ENCODE results near the gene TFRC. TPM values are rescaled to one million over a fixed set of nuclear protein-coding genes. Genes with fewer than 3 reads are reported as not detected.

The TFRC gene
- total and polyA plus RNA-seq, 9 donors: 26.1 to 348 (median 106) TPM

- Histone ChIP-seq H3K27ac (no peak overlapping the region), H3K36me3 (no peaks in the 10 kb centered on the region), H3K4me3 (no peak overlapping the region), H3K9me3 (no peaks in the 10 kb centered on the region), H3K4me1 (ENCODE audit: insufficient read depth) (no peaks in the 10 kb centered on the region), H3K27me3 (no peaks in the 10 kb centered on the region)
- no peak for TF ChIP-seq EP300 (IDR thresholded peaks at IDR 0.05)
- no peak for TF ChIP-seq POLR2A (IDR thresholded peaks at IDR 0.05)
- TF ChIP-seq, protein P1, sequence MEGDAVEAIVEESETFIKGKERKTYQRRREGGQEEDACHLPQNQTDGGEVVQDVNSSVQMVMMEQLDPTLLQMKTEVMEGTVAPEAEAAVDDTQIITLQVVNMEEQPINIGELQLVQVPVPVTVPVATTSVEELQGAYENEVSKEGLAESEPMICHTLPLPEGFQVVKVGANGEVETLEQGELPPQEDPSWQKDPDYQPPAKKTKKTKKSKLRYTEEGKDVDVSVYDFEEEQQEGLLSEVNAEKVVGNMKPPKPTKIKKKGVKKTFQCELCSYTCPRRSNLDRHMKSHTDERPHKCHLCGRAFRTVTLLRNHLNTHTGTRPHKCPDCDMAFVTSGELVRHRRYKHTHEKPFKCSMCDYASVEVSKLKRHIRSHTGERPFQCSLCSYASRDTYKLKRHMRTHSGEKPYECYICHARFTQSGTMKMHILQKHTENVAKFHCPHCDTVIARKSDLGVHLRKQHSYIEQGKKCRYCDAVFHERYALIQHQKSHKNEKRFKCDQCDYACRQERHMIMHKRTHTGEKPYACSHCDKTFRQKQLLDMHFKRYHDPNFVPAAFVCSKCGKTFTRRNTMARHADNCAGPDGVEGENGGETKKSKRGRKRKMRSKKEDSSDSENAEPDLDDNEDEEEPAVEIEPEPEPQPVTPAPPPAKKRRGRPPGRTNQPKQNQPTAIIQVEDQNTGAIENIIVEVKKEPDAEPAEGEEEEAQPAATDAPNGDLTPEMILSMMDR (IDR thresholded peaks at IDR 0.05): no peak
- intact Hi-C loops (cut with DNase I): no loop called here
- no peak for DNase-seq
- 88 to 91% (median 88%) methylated on average over 13 to 15 of the region's 15 CpGs for WGBS, 3 donors
These were observed 68.1 kb downstream of the TFRC start for GRCh38 chr3:196013587-196014487.

- intact Hi-C loops (cut with DNase I): no loop called here
- no peak overlapping the region for H3K4me3 ChIP-seq
- TF ChIP-seq EP300 (IDR thresholded peaks at IDR 0.05): no peak
- no peak for DNase-seq
- no peaks in the 10 kb centered on the region for H3K4me1 ChIP-seq (ENCODE audit: insufficient read depth)
- no peaks in the 10 kb centered on the region for H3K27me3 ChIP-seq
- H3K9me3 ChIP-seq: no peaks in the 10 kb centered on the region
- no peaks in the 10 kb centered on the region for H3K36me3 ChIP-seq
- no peak overlapping the region for H3K27ac ChIP-seq
- 64 to 81% (median 70%) methylated on average over 15 of the region's 15 CpGs for WGBS, 3 donors
These were observed 68.9 kb downstream of the TFRC start for GRCh38 chr3:196012941-196013476.

DNA sequence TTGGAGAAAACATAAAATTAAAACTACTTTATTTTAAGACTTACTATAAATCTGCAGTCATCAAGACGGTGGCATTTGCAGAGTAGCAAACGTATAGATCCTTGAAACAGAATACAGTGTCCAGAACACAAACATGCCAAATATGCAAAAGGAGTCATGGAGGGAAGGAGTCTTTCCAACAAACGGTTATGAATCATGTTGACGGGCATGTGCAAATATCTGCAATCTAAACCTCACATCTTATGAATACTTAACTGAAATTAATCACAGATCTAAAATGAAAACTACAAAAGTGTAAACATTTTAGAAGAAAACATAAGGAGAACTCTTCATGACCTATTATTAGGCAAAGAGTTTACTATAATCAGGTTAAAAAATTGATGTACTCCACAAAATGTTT, 69.4 kb downstream of the TFRC start:
- intact Hi-C loops (cut with DNase I): no loop called here

GRCh38 chr3:196009456-196009855, 72.4 kb downstream of the TFRC start:
- TF ChIP-seq, protein P1 (IDR thresholded peaks at IDR 0.05): no peak
- TF ChIP-seq EP300 (IDR thresholded peaks at IDR 0.05) (no peak), POLR2A (IDR thresholded peaks at IDR 0.05) (no peak)
- 86 to 90% (median 89%) methylated on average over 5 of the region's 5 CpGs for WGBS, 3 donors
- intact Hi-C loops (cut with DNase I): no loop called here
- H3K36me3 ChIP-seq: no peaks in the 10 kb centered on the region
- no peak overlapping the region for H3K27ac ChIP-seq
- H3K9me3 ChIP-seq: no peaks in the 10 kb centered on the region
- no peak for DNase-seq
- no peaks in the 10 kb centered on the region for H3K4me1 ChIP-seq (ENCODE audit: insufficient read depth)
- no peak overlapping the region for H3K4me3 ChIP-seq
- no peaks in the 10 kb centered on the region for H3K27me3 ChIP-seq

More for the DNA sequence above, 69.4 kb downstream of the TFRC start:
- 55 to 70% (median 56%) methylated on average over 4 of the region's 4 CpGs for WGBS, 3 donors
- Histone ChIP-seq H3K27me3 (no peaks in the 10 kb centered on the region), H3K27ac (no peak overlapping the region), H3K4me3 (no peak overlapping the region), H3K9me3 (no peaks in the 10 kb centered on the region), H3K4me1 (ENCODE audit: insufficient read depth) (no peaks in the 10 kb centered on the region), H3K36me3 (no peaks in the 10 kb centered on the region)
- no peak for DNase-seq
- no peak for TF ChIP-seq EP300 (IDR thresholded peaks at IDR 0.05)
- TF ChIP-seq, protein P1 (IDR thresholded peaks at IDR 0.05): no peak
- TF ChIP-seq POLR2A (IDR thresholded peaks at IDR 0.05): no peak

- intact Hi-C loops (cut with DNase I): no loop called here
- TF ChIP-seq, protein P1 (IDR thresholded peaks at IDR 0.05): no peak
- TF ChIP-seq POLR2A (IDR thresholded peaks at IDR 0.05) (no peak), EP300 (IDR thresholded peaks at IDR 0.05) (no peak)
- Histone ChIP-seq H3K9me3 (no peaks in the 10 kb centered on the region), H3K4me1 (ENCODE audit: insufficient read depth) (no peaks in the 10 kb centered on the region), H3K27me3 (no peaks in the 10 kb centered on the region), H3K27ac (no peak overlapping the region), H3K36me3 (no peaks in the 10 kb centered on the region), H3K4me3 (no peak overlapping the region)
- 85 to 93% (median 88%) methylated on average over 9 of the region's 9 CpGs for WGBS, 3 donors
- no peak for DNase-seq
These were observed 73.0 kb downstream of the TFRC start for GRCh38 chr3:196008929-196009328.

All from ovary (tissue), 9 donors.